PC-3 (cell line): ENCODE measurements around the gene MOB3A. TPM values are rescaled to one million over a fixed set of nuclear protein-coding genes. Genes with fewer than 3 reads are reported as not detected.

Experiments
- ATAC-seq: fragments of 200-7000 bp; cut with Tn5 transposase; 2 replicates; pipeline ENCODE4 v1.9.1; 2020; ENCODE audit warnings: mild to moderate bottlenecking, moderate library complexity
- BruUV-seq: library from RNA; stranded (reverse); fragments of 400-500 nt; replicated peaks from 2 replicates; lab custom pipeline; 2021; lab: Mats Ljungman, UMichigan
- CTCF ChIA-PET: fragments of 300-600 bp; sonication (Branson Sonifier 250); formaldehyde crosslinking; loops from one replicate; lab custom pipeline; 2022; ENCODE audit warnings: antibody characterized with exemption; lab: Charles Lee
- POLR2A ChIA-PET: fragments of 300-600 bp; sonication (Branson Sonifier 250); formaldehyde crosslinking; loops from one replicate; lab custom pipeline; 2022; ENCODE audit warnings: antibody characterized with exemption; ENCODE audit not compliant: unreplicated experiment; lab: Charles Lee
- DNase-seq: peaks from one replicate; pipeline ENCODE4 v3.0.0-alpha.2; 2015
- H2AFZ ChIP-seq: fragments of 300-600 bp; sonication (generic); 2 replicates; pipeline ENCODE4 v1.6.0; 2016; ENCODE audit warnings: antibody characterized with exemption, low read length
- H3F3A ChIP-seq: fragments of 300-600 bp; sonication (generic); one replicate; pipeline ENCODE4 v1.6.0; 2017; ENCODE audit warnings: antibody characterized with exemption, low read length, control low read depth, mild to moderate bottlenecking; ENCODE audit not compliant: unreplicated experiment
- H3K27ac ChIP-seq: fragments of 300-600 bp; sonication (generic); 2 replicates; pipeline ENCODE4 v1.5.1; 2016; ENCODE audit warnings: mild to moderate bottlenecking, low read length
- H3K27me3 ChIP-seq: fragments of 300-600 bp; sonication (generic); 2 replicates; pipeline ENCODE4 v1.6.1; 2016; ENCODE audit warnings: low read length, mixed read lengths
- H3K36me3 ChIP-seq: fragments of 300-600 bp; sonication (generic); 2 replicates; pipeline ENCODE4 v1.6.1; 2016; ENCODE audit warnings: low read depth, mixed run types, low read length, mixed read lengths
- H3K4me1 ChIP-seq: fragments of 300-600 bp; sonication (generic); 2 replicates; pipeline ENCODE4 v1.5.1; 2016; ENCODE audit warnings: low read length; ENCODE audit not compliant: insufficient read depth
- H3K4me2 ChIP-seq: fragments of 300-600 bp; sonication (generic); 2 replicates; pipeline ENCODE4 v1.6.0; 2016; ENCODE audit warnings: low read length
- H3K4me3 ChIP-seq: fragments of 300-600 bp; sonication (generic); 2 replicates; pipeline ENCODE4 v1.5.1; 2016; ENCODE audit warnings: mild to moderate bottlenecking, low read length, mixed read lengths
- H3K79me2 ChIP-seq: fragments of 300-600 bp; sonication (generic); 2 replicates; pipeline ENCODE4 v1.6.1; 2017; ENCODE audit warnings: low read length, mixed read lengths
- H3K9ac ChIP-seq: fragments of 300-600 bp; sonication (generic); 2 replicates; pipeline ENCODE4 v1.6.0; 2016; ENCODE audit warnings: mild to moderate bottlenecking, low read length
- H3K9me2 ChIP-seq: fragments of 300-600 bp; sonication (generic); replicated peaks from 2 replicates; pipeline ENCODE4 v1.6.1; 2016; ENCODE audit warnings: mixed run types, low read length, mixed read lengths
- H3K9me3 ChIP-seq: fragments of 300-600 bp; sonication (generic); 2 replicates; pipeline ENCODE4 v1.6.1; 2016; ENCODE audit warnings: low read length, mixed read lengths
- H4K20me1 ChIP-seq: fragments of 300-600 bp; sonication (generic); 2 replicates; pipeline ENCODE4 v1.6.1; 2016; ENCODE audit warnings: low read length, mixed read lengths
- CTCF ChIP-seq: fragments of 300-600 bp; sonication (generic); conservative IDR thresholded peaks from 2 replicates; pipeline ENCODE4 v1.5.1; 2017; ENCODE audit warnings: antibody characterized with exemption, low read depth, mild to moderate bottlenecking, low read length
- EZH2 ChIP-seq: fragments of 300-600 bp; sonication (generic); IDR thresholded peaks from one replicate; pipeline ENCODE4 v1.6.1; 2017; ENCODE audit warnings: antibody characterized with exemption, mild to moderate bottlenecking, low read length; ENCODE audit not compliant: unreplicated experiment
- EZH2phosphoT487 ChIP-seq: fragments of 300-600 bp; sonication (generic); IDR thresholded peaks from 2 replicates; pipeline ENCODE4 v1.6.1; 2018; ENCODE audit warnings: mild to moderate bottlenecking, antibody characterized with exemption, low read length, borderline replicate concordance
- intact Hi-C: fragments of 100-400 bp; cut with micrococcal nuclease; formaldehyde crosslinking; loops from 2 replicates; pipeline ENCODE4 v1.9.0; 2023
- total RNA-seq: library from RNA; depleted of rRNA; stranded (reverse); fragments of >200 nt; gene quantifications from 2 replicates; pipeline ENCODE4 v1.2.3, GENCODE V29; 2014

Gene MOB3A
- total RNA-seq, 1 experiment from 2014 or later: 15.1 TPM

- H4K20me1 ChIP-seq: no peaks in the 10 kb centered on the region
- DNase-seq (no peak), ATAC-seq (no peak)
- no peaks in the 10 kb centered on the region for H3F3A ChIP-seq
- TF ChIP-seq CTCF: no peak
- TF ChIP-seq EZH2phosphoT487: no peak
- TF ChIP-seq EZH2: no peak
- H3K4me3 ChIP-seq: no peak overlapping the region
- H3K79me2 ChIP-seq: no peaks in the 10 kb centered on the region
- H3K9me2 ChIP-seq: no peaks in the 10 kb centered on the region
- no TSS peak for BruUV-seq
- H2AFZ ChIP-seq: no peak overlapping the region
- ChIA-PET CTCF (no interaction called here), POLR2A (no interaction called here)
- H3K27ac ChIP-seq: no peak overlapping the region
- H3K4me1 ChIP-seq: no peaks in the 10 kb centered on the region
- peaks cover 7% of the 10 kb centered on the region; the same call in 1 of the 2 replicates for H3K36me3 ChIP-seq
- no peaks in the 10 kb centered on the region for H3K9me3 ChIP-seq
- H3K4me2 ChIP-seq: no peak overlapping the region
- H3K27me3 ChIP-seq: no peaks in the 10 kb centered on the region
- intact Hi-C loops: no loop called here
- no peak overlapping the region for H3K9ac ChIP-seq
These were observed 24.7 kb upstream of the MOB3A start for GRCh38 chr19:2120821-2121220.

GRCh38 chr19:2119921-2120785, 24.0 kb upstream of the MOB3A start:
- H3F3A ChIP-seq: no peaks in the 10 kb centered on the region
- no peak overlapping the region for H3K27ac ChIP-seq
- no peaks in the 10 kb centered on the region for H4K20me1 ChIP-seq
- intact Hi-C loops: no loop called here
- no peaks in the 10 kb centered on the region for H3K27me3 ChIP-seq
- TF ChIP-seq CTCF (no peak), EZH2 (no peak), EZH2phosphoT487 (no peak)
- no peaks in the 10 kb centered on the region for H3K9me2 ChIP-seq
- H3K4me3 ChIP-seq: no peak overlapping the region
- no peaks in the 10 kb centered on the region for H3K9me3 ChIP-seq
- no peak overlapping the region for H2AFZ ChIP-seq
- peaks cover 7% of the 10 kb centered on the region; the same call in 1 of the 2 replicates for H3K36me3 ChIP-seq
- DNase-seq (no peak), ATAC-seq (no peak)
- no peaks in the 10 kb centered on the region for H3K79me2 ChIP-seq
- no peaks in the 10 kb centered on the region for H3K4me1 ChIP-seq
- no TSS peak for BruUV-seq
- ChIA-PET CTCF (no interaction called here), POLR2A (no interaction called here)
- H3K9ac ChIP-seq: no peak overlapping the region
- H3K4me2 ChIP-seq: no peak overlapping the region

GRCh38 chr19:2118438-2118837, 22.3 kb upstream of the MOB3A start:
- H3K9ac ChIP-seq: no peak overlapping the region
- H2AFZ ChIP-seq: no peak overlapping the region
- BruUV-seq: no TSS peak
- no peak overlapping the region for H3K4me2 ChIP-seq
- no peak overlapping the region for H3K27ac ChIP-seq
- no peaks in the 10 kb centered on the region for H3K79me2 ChIP-seq
- no peaks in the 10 kb centered on the region for H3K27me3 ChIP-seq
- H3K9me3 ChIP-seq: no peaks in the 10 kb centered on the region
- no peaks in the 10 kb centered on the region for H4K20me1 ChIP-seq
- no peak for ATAC-seq
- no peaks in the 10 kb centered on the region for H3K4me1 ChIP-seq
- ChIA-PET CTCF (no interaction called here), POLR2A (no interaction called here)
- H3K9me2 ChIP-seq: no peaks in the 10 kb centered on the region
- TF ChIP-seq EZH2phosphoT487: no peak
- no peaks in the 10 kb centered on the region for H3F3A ChIP-seq
- peaks cover 7% of the 10 kb centered on the region; the same call in 1 of the 2 replicates for H3K36me3 ChIP-seq
- intact Hi-C loops: no loop called here
- DNase-seq: no peak
- no peak overlapping the region for H3K4me3 ChIP-seq
